ENCODE measurements around the gene RAP1GDS1.

DNA sequence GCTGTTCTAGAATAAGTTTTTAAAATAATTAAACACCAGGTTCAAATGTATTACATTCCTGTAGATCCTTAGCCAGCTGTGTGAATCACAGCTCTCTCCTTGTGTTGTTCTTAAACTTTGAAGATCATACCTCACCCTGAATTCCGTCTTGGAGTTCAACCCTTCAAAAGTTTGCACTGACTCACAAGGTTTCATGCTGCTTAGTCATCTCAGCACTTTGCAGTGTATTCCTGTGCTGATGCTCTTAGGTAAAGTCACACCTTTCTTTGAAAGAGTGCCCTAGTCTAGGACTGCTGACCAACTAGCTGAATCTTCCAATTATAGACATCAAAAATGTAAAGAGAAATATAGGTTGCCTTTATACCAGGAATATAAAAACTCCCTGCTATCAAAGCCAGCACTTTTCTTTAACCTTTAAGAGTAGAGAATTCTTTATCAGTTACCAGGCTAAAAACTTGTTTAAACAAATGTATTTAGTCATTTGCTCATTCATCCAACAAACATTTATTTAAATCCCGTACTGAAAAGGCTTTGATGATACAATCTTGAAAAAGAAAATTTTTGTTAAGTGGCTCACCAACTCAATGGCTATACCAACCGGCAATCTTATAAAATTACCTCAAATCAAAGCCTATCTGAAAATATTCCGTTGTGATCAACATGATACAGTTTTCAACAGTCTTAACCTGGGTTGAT, 169.7 kb downstream of the RAP1GDS1 start:
- no peak for TF ChIP-seq EZH2 (IDR thresholded peaks at IDR 0.05; ENCODE audit: borderline replicate concordance, low read depth, low read length, severe bottlenecking)
- TF ChIP-seq, protein P1, sequence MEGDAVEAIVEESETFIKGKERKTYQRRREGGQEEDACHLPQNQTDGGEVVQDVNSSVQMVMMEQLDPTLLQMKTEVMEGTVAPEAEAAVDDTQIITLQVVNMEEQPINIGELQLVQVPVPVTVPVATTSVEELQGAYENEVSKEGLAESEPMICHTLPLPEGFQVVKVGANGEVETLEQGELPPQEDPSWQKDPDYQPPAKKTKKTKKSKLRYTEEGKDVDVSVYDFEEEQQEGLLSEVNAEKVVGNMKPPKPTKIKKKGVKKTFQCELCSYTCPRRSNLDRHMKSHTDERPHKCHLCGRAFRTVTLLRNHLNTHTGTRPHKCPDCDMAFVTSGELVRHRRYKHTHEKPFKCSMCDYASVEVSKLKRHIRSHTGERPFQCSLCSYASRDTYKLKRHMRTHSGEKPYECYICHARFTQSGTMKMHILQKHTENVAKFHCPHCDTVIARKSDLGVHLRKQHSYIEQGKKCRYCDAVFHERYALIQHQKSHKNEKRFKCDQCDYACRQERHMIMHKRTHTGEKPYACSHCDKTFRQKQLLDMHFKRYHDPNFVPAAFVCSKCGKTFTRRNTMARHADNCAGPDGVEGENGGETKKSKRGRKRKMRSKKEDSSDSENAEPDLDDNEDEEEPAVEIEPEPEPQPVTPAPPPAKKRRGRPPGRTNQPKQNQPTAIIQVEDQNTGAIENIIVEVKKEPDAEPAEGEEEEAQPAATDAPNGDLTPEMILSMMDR (IDR thresholded peaks at IDR 0.05; ENCODE audit: borderline replicate concordance, extremely low read depth, low read length, poor library complexity, severe bottlenecking): no peak

Data from DND-41 (cell line).